Measurements from ENCODE around the gene CYP27B1. TPM values are rescaled to one million over a fixed set of nuclear protein-coding genes. Genes with fewer than 3 reads are reported as not detected.
A peak's percentile ranks its signal among the peaks of the same experiment; 100 is the strongest.

Gene CYP27B1
- total and polyA plus RNA-seq, 10 of the 15 experiments (the other 5 are each of a cell fraction or from before 2014, with no cell fraction given), result 0.10 to 2.7 (median 1.1) TPM

GRCh38 chr12:57751788-57752667, 14.8 kb downstream of the CYP27B1 start, which contains the start of gene CDK4 (continued):
- peak; percentile 90 for TF ChIP-seq NKRF (conservative IDR thresholded peaks at IDR 0.05)
- TF ChIP-seq HDAC2 (IDR thresholded peaks at IDR 0.05), result 0 out of 2 replicates have a peak, but pooled peaks have one; percentile 53
- TF ChIP-seq GATAD2B (conservative IDR thresholded peaks at IDR 0.05; ENCODE audit: low read depth), result no peak
- TF ChIP-seq PAX8 (IDR thresholded peaks at IDR 0.05), result no peak
- TF ChIP-seq EZH2 (IDR thresholded peaks at IDR 0.05; ENCODE audit: borderline replicate concordance, control insufficient read depth, low read depth, low read length), result no peak
- TF ChIP-seq ATF3 (IDR thresholded peaks at IDR 0.05; ENCODE audit: borderline replicate concordance, extremely low read depth, low read depth, low read length), result peak; percentile 98
- no peak for TF ChIP-seq ZNF217 (IDR thresholded peaks at IDR 0.05)
- TF ChIP-seq POU2F2 (IDR thresholded peaks at IDR 0.05; ENCODE audit: borderline replicate concordance, low read depth, low read length), result peak; percentile 26; the same call in 2 of the 3 replicates
- TF ChIP-seq KAT2A (conservative IDR thresholded peaks at IDR 0.05; ENCODE audit: control insufficient read depth, low read depth, low read length), result no peak
- TF ChIP-seq PRDM15 (CRISPR knock-in tag; IDR thresholded peaks at IDR 0.05), result no peak
- peak; percentile 87 for TF ChIP-seq CREB1 (IDR thresholded peaks at IDR 0.05; ENCODE audit: low read depth)
- peak; percentile 96 for TF ChIP-seq MXI1 (IDR thresholded peaks at IDR 0.05; ENCODE audit: low read depth, low read length)
- no peak for TF ChIP-seq SUZ12 (IDR thresholded peaks at IDR 0.05; ENCODE audit: unreplicated experiment)
- TF ChIP-seq MAX (IDR thresholded peaks at IDR 0.05; ENCODE audit: low read depth, low read length), result peak; percentile 99
- TF ChIP-seq POLR2A (IDR thresholded peaks at IDR 0.05; ENCODE audit: low read depth, low read length), result peak; percentile 94
- no peak for TF ChIP-seq ZBED1 (IDR thresholded peaks at IDR 0.05; ENCODE audit: borderline replicate concordance)
- TF ChIP-seq HDGF (IDR thresholded peaks at IDR 0.05), result peak; percentile 99
- peak; percentile 31; the same call in 1 of the 2 replicates for TF ChIP-seq NRF1 (conservative IDR thresholded peaks at IDR 0.05; ENCODE audit: low read depth, low read length)
- 0 out of 2 replicates have a peak, but pooled peaks have one; percentile 9 for TF ChIP-seq NR2C1 (IDR thresholded peaks at IDR 0.05)
- TF ChIP-seq ZSCAN29 (IDR thresholded peaks at IDR 0.05), result no peak
- TF ChIP-seq CBX3 (IDR thresholded peaks at IDR 0.05; ENCODE audit: borderline replicate concordance, low read depth), result no peak
- peak; percentile 84 for TF ChIP-seq CREM (IDR thresholded peaks at IDR 0.05; ENCODE audit: low read depth)

All from GM12878 (cell line).